AG04450 (cell line): Measurements from ENCODE around the gene ABAT. TPM values are rescaled to one million over a fixed set of nuclear protein-coding genes. Genes with fewer than 3 reads are reported as not detected.
A peak's percentile ranks its signal among the peaks of the same experiment; 100 is the strongest.
"Not testable (repeated sequence)": the region's sequence is repeated elsewhere in the genome, so short reads cannot be mapped to it uniquely, and the experiment has no call there.

ENCODE experiments used
- CTCF ChIA-PET: fragments of 300-600, 350-600 bp; formaldehyde crosslinking; extraction: SDS; loops from one replicate; lab custom pipeline; 2022; ENCODE audit warnings: antibody characterized with exemption, inconsistent platforms; lab: Charles Lee
- POLR2A ChIA-PET: fragments of 350-600 bp; formaldehyde crosslinking; extraction: SDS; loops from one replicate; lab custom pipeline; 2021; ENCODE audit warnings: antibody characterized with exemption, inconsistent platforms; lab: Yijun Ruan, JAX
- DNase-seq: peaks from one replicate; pipeline ENCODE4 v3.0.0-alpha.2; 2011; ENCODE audit warnings: low read depth, low spot score
- H3K27ac ChIP-seq: one replicate; pipeline ENCODE4 v1.5.1; 2012; ENCODE audit warnings: low read depth, low read length, control low read depth
- H3K27me3 ChIP-seq: one replicate; pipeline ENCODE4 v1.6.0; 2012; ENCODE audit warnings: low read length; ENCODE audit not compliant: control insufficient read depth, insufficient read depth
- H3K4me3 ChIP-seq: 2 replicates; pipeline ENCODE4 v1.5.1; 2011; ENCODE audit warnings: mild to moderate bottlenecking, low read depth, low read length, control low read depth
- H3K9me3 ChIP-seq: 2 replicates; pipeline ENCODE4 v1.5.1; 2012; ENCODE audit warnings: low read length; ENCODE audit not compliant: control insufficient read depth, insufficient read depth
- CTCF ChIP-seq: IDR thresholded peaks from 2 replicates; pipeline ENCODE4 v1.5.1; 2011; ENCODE audit warnings: low read depth, low read length, control low read depth, inconsistent platforms
- polyA plus RNA-seq: library from polyadenylated mRNA; depleted of rRNA; stranded (reverse); fragments of >200 nt; gene quantifications from 2 replicates; pipeline ENCODE4 v1.2.3, GENCODE V29; 2011

The ABAT gene
- polyA plus RNA-seq, 1 experiment = 6.6 TPM

- H3K9me3 ChIP-seq = no peaks in the 10 kb centered on the region
- no peak for DNase-seq
- POLR2A ChIA-PET = no interaction called here
- no peak for TF ChIP-seq CTCF
- no peaks in the 10 kb centered on the region for H3K27me3 ChIP-seq
- no peak overlapping the region for H3K27ac ChIP-seq
- CTCF ChIA-PET = no interaction called here
- H3K4me3 ChIP-seq = no peak overlapping the region
Observed at GRCh38 chr16:8741636-8742035, 67.2 kb downstream of the ABAT start.

GRCh38 chr16:8742068-8742467 is 67.7 kb downstream of the ABAT start:
- CTCF ChIA-PET = no interaction called here

GRCh38 chr16:8748944-8749343 is 74.5 kb downstream of the ABAT start:
- CTCF ChIA-PET, H3K27ac ChIP-seq, H3K9me3 ChIP-seq, POLR2A ChIA-PET, H3K27me3 ChIP-seq, H3K4me3 ChIP-seq, DNase-seq: not testable (repeated sequence)

More at GRCh38 chr16:8742068-8742467, 67.7 kb downstream of the ABAT start:
- POLR2A ChIA-PET = no interaction called here
- Histone ChIP-seq H3K4me3 (no peak overlapping the region), H3K27ac (no peak overlapping the region), H3K27me3 (no peaks in the 10 kb centered on the region), H3K9me3 (no peaks in the 10 kb centered on the region)
- no peak for DNase-seq
- TF ChIP-seq CTCF = no peak

GRCh38 chr16:8751481-8752311 is 77.3 kb downstream of the ABAT start:
- no peaks in the 10 kb centered on the region for H3K9me3 ChIP-seq
- H3K4me3 ChIP-seq = no peak overlapping the region
- H3K27me3 ChIP-seq = no peaks in the 10 kb centered on the region
- TF ChIP-seq CTCF = no peak
- POLR2A ChIA-PET = interaction anchor here (0.6 kb wide), 1 partner anchor 129 kb away, joined by 3 read pairs; no protein-coding TSS in a partner anchor
- H3K27ac ChIP-seq = no peak overlapping the region
- CTCF ChIA-PET = no interaction called here
- DNase-seq = peak; percentile 51

GRCh38 chr16:8752706-8753105 is 78.3 kb downstream of the ABAT start:
- DNase-seq = no peak
- no peak for TF ChIP-seq CTCF
- Histone ChIP-seq H3K27ac (no peak overlapping the region), H3K4me3 (no peak overlapping the region), H3K9me3 (no peaks in the 10 kb centered on the region), H3K27me3 (no peaks in the 10 kb centered on the region)
- CTCF ChIA-PET = no interaction called here
- POLR2A ChIA-PET = interaction anchor here (0.6 kb wide), 1 partner anchor 128 kb away, joined by 3 read pairs; no protein-coding TSS in a partner anchor
